ENCODE measurements around the gene PRDM5.

DNA sequence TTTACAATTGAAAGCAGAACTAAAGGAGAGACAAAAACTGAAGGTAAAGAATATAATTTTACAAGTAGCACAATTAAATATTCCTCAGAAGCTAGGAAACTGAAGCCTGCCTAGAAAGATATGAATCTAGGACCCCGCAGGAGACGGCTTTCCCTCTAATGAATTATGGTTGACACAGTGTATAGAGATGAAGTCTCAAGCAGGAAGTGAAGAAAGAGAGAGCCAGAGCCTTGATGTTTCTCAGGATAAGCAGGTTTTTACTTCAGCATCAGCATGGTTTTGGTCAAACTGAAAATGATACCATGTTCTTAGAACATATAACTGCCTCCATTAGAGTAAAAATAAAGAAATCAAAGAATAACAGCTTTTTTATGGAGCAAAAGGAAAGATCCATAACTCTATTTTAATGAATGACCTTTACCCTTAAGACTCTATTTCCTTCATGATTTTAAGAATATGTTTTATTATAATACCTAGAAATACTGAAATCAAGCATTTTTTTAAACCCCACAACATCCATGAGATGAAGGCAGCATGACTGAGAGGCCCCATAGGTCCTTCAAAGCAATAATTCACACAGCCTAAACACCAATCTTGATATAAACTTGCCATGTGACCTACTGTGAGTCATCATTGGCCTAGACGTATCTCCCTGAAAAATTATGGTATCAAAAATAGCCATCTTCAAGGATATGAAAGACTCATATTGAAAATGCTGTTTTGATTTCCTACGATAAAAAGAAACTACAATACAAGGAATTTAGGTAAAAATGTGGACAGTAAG is 193.4 kb downstream of the PRDM5 start:
- TF ChIP-seq, protein P1, sequence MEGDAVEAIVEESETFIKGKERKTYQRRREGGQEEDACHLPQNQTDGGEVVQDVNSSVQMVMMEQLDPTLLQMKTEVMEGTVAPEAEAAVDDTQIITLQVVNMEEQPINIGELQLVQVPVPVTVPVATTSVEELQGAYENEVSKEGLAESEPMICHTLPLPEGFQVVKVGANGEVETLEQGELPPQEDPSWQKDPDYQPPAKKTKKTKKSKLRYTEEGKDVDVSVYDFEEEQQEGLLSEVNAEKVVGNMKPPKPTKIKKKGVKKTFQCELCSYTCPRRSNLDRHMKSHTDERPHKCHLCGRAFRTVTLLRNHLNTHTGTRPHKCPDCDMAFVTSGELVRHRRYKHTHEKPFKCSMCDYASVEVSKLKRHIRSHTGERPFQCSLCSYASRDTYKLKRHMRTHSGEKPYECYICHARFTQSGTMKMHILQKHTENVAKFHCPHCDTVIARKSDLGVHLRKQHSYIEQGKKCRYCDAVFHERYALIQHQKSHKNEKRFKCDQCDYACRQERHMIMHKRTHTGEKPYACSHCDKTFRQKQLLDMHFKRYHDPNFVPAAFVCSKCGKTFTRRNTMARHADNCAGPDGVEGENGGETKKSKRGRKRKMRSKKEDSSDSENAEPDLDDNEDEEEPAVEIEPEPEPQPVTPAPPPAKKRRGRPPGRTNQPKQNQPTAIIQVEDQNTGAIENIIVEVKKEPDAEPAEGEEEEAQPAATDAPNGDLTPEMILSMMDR (optimal IDR thresholded peaks at IDR 0.05 in 1 of 3, IDR thresholded peaks at IDR 0.05 in 1 of 3, conservative IDR thresholded peaks at IDR 0.05 in 1 of 3; ENCODE audit: extremely low read depth in 1 of 3, insufficient read depth in 2 of 3, low read length in 3 of 3) = no peak
- TF ChIP-seq EZH2 (IDR thresholded peaks at IDR 0.05; ENCODE audit: low read length) = no peak

All from keratinocyte (primary cell).